Astrocyte of the hippocampus (primary cell): ENCODE results near the gene PRAC2.

ENCODE experiments used
- DNase-seq: peaks from one replicate; pipeline ENCODE4 v3.0.0; 2011; ENCODE audit warnings: low read depth, low spot score

Gene PRAC2

DNA sequence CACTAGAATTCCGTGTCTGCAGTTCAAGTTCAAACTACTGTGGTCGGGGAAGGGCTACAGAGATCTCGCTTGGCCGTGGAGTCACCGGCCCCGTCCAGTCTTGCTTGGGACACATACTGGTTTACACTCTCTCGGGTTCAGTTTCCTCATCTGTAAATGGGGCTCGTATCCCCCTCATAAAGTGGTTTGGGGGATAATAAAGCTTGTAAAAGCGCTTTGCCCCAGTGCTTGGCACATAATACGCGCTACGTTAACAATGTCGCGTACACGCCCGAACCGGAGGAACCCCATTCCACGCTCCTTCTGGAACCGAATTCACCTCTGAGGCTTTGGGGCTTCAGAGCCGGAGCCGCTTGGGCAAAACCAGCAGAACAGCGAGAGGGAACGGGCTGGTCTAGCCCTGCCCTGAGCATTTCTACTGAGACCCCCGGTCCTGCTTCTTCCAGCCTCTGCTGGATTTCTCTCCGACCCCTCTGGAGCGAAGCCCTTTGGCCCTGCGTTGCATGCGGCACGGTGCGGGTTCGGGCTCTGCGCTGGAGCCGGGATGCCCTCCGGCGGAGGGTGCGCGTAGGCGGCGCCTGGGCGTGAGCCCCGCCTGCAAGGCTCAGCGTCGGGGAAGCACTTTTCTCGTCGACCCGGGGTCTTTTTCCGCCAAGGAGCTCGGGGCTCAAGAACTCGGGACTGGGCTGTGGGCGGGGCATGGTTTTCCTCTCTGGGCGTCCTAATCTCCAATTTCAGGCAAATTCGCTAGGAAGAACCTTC, 31.7 kb downstream of the PRAC2 start:
- no peak for DNase-seq

DNA sequence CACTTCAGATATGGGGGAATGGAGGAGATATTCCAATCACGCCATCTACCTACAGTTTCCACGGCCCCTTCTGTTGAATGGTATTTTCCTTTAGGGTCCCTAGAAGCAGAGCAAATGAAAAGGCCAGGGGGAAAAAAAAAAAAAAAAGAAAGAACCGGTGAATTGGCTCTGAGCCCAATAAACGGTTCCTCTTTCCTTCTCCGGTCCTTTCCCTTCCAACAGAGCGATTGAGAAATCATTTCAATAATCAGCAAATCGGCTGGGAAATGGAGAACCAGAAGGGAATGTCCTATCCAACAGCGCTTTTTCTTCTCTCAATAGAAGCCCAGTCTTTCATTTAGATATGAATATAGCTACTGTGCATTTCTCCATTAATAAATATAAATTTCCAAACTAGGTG, 32.4 kb downstream of the PRAC2 start:
- DNase-seq = no peak

DNA sequence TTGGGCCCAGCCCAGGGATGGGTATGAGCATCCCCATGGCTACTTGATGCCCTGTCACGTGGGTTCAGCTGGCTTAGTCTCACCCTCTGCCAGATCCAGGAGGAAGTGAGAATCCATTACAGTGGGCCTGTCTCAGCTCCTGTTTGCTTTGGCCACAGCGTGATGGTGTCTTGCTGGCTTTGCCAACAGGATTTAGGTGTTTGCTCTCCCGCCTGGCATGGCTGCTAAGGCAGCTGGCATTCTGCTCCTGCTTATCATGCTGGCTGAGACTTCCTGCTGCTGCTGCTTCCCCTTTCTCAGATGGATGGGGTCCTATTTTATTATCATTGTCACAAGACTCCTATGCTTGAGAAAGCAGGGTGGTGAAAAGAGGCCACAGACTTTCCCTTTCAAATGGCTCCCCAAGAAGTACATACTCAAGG, 33.9 kb downstream of the PRAC2 start:
- no peak for DNase-seq

DNA sequence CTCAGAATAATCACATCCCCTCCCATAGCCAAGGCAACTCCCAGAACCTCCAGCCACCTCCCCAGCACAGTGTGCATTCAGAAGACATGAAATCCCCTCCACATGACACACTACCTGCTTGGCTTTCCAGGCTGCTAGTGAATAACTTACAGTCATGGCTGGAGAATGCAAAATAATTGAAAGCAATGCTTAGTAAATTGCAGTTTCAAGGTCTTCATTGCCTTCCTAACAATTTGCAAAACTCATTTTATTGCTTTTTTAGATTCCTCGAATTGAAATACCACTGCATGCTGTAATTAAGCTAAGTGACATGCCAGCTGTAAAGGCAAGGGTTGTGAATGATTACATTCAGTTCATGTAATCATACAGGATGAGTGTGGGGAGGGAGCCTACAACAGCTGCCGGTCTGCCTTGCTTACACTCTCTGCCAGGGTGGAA, 34.6 kb downstream of the PRAC2 start:
- no peak for DNase-seq

DNA sequence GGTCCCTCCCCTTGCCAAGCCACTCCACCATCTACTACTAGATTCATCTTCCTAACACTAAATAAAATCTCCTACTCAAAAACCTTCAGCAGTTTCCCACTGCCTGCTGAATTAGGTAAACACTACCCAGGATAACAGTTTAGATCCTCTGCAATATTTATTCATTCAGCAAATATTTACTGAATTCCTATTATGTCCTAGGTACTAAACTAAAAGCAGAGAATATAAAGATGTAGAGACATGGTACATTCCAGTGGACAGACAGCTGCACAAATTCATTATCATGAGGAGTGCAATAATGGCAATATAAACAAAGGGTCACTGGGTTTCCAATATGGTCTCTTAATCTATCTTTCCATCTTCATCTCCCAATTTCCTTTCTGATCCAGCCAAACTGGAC, 36.3 kb downstream of the PRAC2 start:
- no peak for DNase-seq

DNA sequence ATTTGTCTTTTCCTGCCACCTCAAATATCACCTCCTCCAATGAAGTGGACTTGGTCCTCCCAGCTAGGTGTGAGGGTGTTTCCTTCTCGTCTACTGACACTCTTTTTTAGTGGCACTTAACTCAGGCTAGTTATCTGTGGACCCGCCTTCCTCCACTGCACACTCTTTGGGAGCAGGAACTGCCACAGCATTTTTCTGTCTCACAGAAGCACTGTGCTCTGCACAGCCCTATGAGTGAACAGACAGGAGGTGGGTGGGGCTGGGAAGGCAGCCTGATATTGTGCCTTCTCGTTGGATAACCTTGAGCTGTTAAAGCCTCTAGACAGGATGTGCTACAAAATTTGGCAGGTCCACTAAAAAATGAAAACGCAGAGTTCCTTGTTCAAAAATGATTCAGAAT, 37.4 kb downstream of the PRAC2 start:
- no peak for DNase-seq

DNA sequence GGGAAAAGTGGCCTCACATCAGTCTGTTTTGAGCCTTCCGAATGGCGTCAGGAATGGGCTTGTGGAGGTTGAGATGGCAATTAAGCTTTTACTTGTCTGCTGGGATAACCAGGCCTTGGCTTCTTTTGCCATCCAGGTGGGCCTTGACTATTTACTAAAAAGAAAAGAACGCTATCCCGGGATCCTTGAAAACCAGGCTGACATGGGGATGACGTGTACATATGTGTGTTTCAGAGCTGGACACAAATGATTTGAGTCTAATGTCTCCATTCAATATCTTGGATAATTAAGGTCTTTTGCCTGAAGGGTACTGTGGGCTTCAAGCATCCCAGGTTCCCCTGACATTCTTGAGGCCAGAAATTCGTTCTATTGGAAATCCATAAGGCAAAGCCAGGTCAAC, 38.1 kb downstream of the PRAC2 start:
- DNase-seq = no peak

DNA sequence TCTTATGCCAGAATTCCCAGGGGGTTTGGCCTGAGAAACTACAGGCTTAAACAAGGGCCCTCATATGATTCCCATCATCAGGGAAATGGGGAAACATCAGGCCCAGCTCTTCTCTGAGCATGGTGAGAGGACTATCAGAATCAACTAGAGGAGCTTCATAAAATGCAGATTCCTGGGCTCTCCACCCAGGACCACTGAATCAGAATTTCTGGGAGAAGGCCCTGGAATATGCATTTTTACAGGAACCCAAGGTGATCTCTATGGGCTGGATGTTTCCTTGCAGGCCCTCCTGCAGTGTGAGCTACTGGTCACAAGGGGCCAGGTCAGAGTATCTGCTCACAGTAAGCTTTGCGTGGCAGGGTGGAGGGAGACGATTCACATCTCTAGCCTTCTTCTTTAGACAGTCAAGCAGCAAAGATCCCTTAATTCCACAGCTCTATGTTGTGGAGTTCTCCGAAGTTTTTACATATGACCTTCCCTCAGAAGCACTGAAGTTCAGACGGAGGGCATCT, 44.3 kb downstream of the PRAC2 start:
- no peak for DNase-seq

DNA sequence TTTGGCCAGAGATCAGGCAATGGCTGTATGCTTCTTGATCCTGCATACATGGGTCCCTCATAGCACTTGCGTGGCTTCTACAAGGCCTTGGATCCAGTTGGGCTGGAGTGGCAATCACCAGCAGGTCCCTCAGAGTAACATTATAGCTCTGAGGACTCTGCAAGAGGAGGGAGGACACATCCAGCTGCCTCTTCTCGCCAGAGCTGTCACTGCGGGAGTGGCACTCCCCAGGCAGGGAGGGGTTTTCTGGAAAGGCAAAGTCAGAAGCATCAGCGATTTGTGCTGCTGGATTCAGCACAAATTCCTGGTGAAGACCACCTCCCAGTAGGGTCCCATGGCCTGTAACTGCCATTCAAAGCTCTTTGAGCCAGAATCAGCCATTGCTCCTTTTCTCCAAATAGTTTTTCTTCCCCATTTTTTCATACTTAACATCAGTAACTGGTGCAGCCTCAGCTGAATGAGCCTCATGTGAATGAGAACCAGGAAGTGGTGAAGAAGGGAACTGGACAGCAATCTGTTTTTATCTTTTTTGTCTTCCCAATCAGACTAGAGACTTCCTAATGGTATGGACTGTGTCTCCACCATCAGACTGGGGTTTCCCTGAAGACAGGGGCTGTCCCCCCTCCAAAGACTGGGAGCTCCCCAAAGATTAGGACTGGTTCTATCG, 46.2 kb downstream of the PRAC2 start:
- no peak for DNase-seq

DNA sequence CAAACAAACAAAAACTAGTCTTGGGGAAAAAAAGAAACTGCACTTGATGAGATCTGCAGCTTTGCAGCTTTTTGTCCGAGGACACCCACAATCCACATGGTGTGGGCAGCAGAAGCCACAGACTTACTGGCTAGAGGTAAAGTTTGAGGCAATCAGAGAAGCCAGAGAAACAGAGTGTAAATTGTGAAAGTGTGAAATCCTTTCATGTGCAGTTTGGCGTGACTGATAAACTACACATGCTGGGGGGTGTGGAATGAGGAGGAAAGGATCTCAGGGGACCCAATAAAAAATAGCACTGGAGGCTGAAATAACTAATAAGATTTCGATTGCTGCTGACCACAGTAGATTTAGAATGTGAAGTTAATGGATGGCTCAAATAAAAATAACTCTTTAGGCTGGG, 48.0 kb downstream of the PRAC2 start:
- no peak for DNase-seq

DNA sequence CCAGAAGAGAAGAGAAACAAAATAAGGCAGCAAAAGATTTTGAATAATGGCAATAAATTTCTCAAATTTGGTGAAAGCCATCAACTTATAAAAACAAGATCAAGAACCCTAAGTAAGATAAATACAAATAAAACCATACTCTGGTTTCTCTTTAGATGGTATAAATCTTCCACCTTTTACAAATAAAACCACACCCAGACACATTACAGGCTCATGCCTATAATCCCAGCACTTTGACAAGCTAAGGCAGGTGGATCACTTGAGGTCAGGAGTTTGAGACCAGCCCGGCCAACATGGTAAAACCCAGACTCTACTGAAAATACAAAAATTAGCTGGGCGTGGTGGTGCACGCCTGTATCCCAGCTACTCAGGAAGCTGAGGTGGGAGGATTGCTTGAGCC, 50.3 kb downstream of the PRAC2 start:
- DNase-seq = no peak
